Skin epidermis (tissue), 12 donors: ENCODE results near the gene TENM3.
A peak's percentile ranks its signal among the peaks of the same experiment; 100 is the strongest.

Source experiments
- H3K27ac ChIP-seq, 21 experiments: fragments of 200-600 bp; sonication (generic) in 11 of 21; one replicate each; pipeline ENCODE4 v1.5.0; 2020; ENCODE audit warnings: mild to moderate bottlenecking in 3 of 21, inconsistent platforms in 2 of 21, moderate library complexity in 2 of 21
- H3K4me3 ChIP-seq, 7 experiments: fragments of 200-600 bp; sonication (generic) in 2 of 7; one replicate each; pipeline ENCODE4 v1.5.0; 2020; ENCODE audit warnings: inconsistent platforms in 2 of 7, mild to moderate bottlenecking in 2 of 7, moderate library complexity in 1 of 7

Gene TENM3

DNA sequence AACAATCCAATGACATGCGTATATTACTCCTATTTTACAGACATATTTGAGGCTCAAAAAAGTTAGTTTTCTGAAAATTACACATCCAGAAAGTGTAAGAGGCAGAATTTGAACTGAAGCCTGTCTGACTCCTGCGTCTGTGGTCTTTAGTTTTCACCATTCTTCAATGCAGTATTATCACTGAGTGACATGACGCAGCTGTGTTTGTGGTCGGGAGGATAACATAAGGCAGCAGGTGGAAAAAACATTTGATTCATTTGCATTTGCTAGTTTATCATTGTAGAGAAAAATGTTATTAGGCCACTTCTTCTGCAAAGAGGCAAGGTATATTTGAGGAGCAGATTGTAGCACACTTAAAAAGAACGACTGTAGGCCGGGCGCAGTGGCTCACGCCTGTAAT is 186.7 kb downstream of the TENM3 start:
- no peak overlapping the region for H3K4me3 ChIP-seq
- no peak overlapping the region for H3K27ac ChIP-seq

DNA sequence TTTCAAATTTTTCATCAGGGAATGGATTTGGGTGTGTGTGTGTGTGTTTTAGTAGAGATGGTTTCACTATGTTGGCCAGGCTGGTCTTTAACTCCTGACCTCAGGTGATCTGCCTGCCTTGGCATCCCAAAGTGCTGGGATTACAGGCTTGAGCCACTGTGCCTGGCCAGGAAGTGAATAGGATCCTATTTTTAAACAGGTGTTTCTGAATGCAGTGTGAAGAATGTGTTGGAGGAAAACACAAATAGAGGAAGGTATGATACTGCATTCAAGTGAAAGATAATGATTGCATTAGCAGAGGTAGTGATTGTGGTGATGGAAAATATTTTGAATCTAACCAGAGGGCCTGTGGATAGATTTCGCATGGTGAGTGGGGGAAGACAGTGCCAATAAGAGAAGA is 189.6 kb downstream of the TENM3 start:
- H3K4me3 ChIP-seq, result no peak overlapping the region

DNA sequence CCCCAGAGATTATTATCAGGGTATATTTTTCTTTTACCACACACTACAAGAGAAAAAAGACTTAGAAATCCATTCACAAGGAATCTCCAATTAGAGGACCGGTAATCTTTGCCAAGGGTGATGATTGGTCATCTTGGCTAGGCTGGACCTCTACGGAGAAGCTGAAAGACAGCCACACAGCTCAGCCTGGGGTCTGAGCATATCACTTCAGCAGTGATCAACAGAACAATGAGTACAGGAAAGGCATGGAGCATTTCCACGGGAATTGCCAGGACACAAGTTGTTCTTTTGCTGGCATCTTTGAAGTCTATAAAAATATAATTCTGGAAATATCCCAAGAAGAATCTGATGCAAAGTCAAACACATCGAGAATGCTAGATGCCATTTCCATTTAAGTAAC is 191.5 kb downstream of the TENM3 start:
- Histone ChIP-seq H3K4me3 (no peak overlapping the region), H3K27ac (no peak overlapping the region)

More for the DNA sequence above, 189.6 kb downstream of the TENM3 start:
- no peak overlapping the region for H3K27ac ChIP-seq

DNA sequence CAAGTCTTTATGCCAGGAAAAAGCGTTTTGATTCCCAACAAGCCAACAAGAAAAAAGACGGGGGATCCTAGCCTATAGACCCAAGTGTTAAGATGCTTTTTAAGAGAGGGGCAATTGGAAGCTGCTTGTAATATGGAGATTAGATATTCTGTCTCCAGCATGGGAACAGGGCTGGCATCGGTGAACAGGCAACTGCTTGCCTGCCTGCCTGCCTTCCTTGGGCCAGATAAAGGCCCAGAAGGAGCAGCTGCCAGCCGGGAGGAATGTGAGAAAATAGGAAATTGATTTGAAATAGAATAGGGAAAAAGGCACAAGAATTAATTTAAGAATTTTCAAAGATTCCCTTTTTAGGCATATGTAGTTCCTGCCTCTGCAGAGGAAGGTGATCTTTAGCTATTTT is 192.2 kb downstream of the TENM3 start:
- H3K27ac ChIP-seq, result no peak overlapping the region
- H3K4me3 ChIP-seq, result no peak overlapping the region

DNA sequence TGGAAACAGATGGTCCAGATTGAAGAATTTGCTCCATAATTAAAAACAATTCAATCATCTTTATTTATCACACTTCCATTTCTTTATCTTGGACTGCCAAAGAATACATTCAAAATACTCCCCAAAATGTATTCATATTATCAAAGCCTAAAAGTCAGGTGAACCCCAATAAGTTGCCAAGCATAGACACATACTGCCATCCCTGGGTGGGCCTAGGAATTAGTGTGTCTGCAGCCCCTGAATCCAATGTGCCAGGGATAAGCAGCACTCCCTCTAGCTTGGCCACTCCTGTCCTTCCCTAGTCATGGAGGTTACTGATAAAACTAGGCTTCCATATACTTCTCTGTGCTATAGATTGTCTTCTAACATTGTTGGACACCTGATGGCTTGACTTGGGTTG is 199.9 kb downstream of the TENM3 start:
- Histone ChIP-seq H3K27ac (no peak overlapping the region), H3K4me3 (no peak overlapping the region)

DNA sequence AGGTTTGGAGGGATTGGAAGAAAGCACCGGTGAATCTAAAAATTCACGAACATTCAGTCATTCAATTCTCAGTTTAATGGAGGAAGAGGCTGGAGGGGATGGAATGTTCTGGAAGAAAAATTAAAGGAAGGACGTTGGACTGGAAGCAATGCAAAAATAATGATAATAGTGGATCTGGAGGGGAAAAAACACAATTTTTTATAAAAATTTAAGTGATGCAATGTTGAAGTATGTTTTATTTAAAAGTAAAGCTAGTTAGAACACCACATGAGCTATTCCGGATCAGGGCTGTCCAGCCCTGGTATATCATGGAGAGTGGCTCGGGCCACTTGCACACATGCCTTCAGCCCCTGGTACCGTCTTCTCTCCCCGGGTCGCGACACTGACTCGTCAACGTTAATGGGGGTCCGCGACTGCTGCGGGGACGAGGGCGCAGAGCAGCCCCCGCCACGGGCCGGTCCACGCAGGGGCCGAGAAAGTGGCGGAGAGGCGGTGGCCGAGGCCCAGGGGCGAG is 204.6 kb downstream of the TENM3 start:
- H3K4me3 ChIP-seq, result peak overlapping the region; percentile 38 to 60 (median 46)
- peak overlapping the region in 4 of 21 experiments; percentile 35 to 50 (median 48) for H3K27ac ChIP-seq

DNA sequence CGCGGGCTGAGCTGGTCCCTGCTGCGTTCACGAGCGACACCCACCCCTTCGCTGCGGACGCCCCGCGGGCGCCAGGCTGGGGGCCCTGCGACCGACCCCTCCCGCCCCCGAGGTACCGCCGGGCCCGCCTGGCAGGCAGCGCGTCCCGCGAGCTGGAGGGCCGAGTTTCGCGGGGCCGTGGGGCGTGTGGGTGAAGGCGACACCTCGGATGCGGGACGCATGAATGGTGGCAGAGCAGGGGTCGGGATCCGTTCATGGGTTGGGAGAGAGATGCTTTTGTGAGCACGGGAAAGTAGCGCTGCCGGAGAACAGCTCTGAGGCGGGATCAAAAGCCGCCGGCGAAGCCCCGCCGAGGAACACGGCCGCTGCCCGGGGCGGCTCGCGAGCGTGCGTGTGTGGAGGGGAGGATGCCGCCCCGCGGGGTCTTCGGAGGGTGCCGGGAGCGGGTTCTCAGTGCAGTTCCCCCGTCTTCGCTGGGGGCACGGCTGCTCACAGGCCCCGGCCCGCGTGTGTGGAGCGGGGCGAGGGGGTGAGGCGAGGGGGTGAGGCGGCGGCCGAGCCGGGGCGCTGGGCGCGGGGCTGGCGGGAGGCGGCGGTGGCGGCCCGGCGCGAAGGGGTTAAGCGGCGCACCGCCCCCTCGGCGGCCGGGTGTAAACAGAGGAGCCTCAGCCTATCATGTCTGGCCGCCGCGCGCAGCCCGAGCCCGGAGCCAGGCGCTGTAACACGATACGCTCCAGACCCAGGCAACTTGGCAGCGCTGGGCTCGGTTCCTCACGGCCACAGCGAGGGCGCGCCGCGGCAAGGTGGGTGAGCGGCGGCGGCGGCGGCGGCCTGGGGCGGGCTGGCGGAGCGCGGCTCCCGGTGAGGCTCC is 205.3 kb downstream of the TENM3 start:
- Histone ChIP-seq H3K27ac (peak overlapping the region in 6 of 21 experiments; percentile 7 to 50 (median 41)), H3K4me3 (peak overlapping the region; percentile 38 to 60 (median 46))

DNA sequence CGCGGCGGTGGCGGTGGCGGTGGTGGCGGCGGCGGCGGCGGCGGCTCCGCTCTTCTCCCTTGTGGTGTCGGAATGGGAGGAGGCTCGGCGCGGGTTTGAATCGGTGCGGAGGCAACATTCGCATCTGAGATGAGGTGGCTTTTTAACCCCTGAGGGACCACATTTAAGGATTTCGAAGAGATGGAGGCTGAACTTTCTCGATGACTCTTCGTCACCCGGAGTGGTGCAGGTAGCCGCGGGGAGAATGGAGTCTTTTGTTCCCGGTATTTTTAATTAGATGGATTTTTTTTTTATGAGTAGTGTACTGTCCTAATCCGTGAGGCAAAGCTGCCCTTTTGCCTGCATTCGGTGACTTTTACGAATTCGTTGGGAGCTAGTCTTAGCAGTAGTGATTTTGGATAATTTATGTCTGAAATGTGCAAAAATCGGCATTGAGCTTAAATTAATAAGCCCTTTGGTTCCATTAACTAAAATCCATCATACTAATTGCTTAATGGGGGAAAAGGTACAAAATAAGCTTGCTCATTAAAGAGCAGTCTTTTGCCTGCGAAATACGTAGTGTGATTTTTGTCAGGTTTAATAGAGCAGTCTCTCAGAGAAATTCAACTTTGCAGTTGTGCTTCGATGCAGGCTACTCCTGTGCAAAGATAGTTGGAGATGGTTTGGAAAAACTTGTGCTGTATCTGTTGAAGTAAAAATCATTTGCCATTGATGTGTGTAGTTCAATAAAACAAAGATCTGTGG is 206.2 kb downstream of the TENM3 start:
- H3K4me3 ChIP-seq, result peak overlapping the region; percentile 38 to 60 (median 46)
- H3K27ac ChIP-seq, result no peak overlapping the region

DNA sequence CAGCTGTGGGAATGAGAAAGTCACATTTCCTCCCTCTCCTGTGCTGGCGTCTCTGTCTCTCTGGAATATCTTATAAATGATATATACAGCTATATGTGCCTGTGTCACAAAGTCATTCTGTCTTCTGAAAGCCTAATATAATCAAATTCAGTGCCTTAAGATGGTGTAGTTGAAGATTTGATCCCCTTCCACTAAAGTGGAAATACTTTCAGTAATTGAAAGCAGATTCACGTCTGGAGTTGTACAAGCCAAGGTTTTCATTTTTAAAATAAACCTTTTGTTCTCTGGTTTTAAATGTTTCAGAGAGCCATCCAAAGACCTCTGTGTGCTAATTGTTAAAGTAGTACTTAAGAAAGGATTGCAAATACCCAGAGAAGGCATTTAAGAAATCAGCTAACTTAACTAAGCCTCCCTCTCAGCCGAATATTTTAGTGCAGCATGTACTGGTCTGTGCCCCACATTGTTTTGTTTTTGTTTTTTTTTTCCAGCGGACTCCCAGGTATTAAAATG is 206.8 kb downstream of the TENM3 start:
- H3K4me3 ChIP-seq, result peak overlapping the region in 2 of 7 experiments; percentile 57 to 60
- H3K27ac ChIP-seq, result no peak overlapping the region

DNA sequence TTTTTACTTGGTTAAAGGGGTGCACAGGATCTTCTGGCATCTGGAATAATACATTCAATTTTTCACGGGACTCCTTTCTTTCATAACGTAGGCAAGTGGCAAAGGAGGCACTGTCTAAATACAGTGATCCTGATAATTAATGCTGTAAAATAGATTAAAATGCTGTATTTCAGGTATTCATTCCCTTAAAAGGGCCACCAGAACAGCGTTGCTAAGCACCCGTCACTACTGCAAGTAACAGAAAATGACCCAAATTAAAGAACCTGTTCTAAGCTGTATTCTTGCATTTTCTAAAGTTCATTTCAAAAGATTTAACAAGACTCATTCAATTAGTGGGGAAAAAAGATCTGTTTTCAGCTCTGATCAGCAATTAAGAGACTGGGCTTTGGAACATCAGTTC is 208.2 kb downstream of the TENM3 start:
- Histone ChIP-seq H3K4me3 (no peak overlapping the region), H3K27ac (no peak overlapping the region)

DNA sequence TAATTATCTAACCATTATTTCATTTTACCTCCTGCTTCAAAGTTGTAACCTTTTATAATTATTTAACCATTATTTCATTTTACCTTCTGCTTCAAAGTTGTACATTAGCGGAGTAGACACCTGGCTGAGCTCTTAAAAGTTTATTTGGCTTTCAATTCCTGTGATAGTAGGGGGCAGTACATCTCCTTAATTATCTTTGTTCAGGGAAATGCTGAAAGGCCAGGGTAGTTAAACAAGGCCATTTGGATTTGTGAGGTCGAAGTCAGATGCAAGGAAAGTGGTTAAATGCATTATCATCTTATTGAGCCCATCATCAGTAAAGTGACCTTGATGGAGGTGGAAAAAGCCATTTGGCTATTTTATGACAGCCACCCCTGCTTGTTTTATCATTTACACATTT is 210.6 kb downstream of the TENM3 start:
- Histone ChIP-seq H3K27ac (no peak overlapping the region), H3K4me3 (no peak overlapping the region)

DNA sequence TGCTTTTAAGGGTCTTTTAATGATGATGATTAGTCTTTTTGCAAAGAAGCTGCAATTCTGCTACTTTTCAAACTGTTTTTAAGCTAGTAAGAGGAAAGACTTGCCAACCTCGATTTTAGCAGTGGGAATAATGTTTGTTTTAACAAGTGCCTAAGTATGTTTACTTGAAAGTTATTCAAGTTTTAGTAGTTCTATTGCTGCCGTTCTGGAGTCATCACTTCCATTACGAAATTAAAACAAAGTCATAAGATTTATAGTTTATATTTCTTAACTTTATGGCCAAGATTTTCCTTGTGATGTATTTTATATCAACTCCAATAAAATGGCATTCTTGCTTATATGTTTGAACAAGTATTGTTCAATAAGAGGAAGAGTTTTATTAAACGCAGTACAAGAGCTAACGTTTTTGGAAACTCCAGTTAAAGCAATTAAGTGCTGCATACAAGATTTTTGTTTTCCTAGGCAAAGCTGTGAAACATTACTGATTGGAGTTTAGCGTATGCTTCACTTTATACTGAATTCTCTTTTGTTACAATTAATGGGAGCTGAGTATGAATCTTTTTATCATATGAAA is 211.3 kb downstream of the TENM3 start:
- Histone ChIP-seq H3K27ac (no peak overlapping the region), H3K4me3 (no peak overlapping the region)

DNA sequence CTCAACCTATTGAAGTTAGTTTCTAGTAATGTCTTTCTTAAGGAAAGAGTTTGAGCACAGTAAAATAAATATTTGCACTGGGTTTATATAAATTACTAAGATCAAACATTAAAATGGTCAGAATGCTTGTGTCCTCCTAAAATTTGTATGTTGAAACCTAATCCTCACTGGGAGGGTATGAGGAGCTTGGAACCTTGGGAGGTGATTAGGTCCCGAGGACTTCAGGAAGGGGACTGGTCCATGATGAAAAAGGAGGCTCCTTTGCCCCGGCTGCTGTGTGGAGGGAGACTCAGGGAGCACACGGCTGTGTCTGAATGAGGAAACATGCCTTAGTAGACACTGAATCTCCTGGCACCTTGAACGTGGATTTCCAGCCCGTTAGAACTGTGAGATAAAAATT is 221.9 kb downstream of the TENM3 start:
- H3K27ac ChIP-seq, result no peak overlapping the region

DNA sequence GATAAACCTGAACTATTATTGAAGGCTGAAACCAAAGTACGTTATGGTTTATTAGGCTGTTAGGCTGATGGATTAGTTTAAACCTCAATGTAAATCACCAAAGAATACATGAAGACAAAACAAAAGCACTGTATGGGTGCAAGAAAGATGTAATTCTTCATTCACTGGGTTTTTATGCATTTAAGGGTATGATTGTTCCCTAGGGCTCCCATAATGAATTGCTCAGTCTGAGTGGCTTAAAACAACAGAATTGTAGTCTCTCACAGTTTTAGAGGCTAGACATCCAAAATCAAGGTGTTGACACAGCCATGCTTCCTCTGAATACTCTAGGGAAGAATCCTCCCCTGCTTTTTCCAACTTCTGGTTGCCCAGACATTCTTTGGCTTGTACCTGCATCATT is 222.8 kb downstream of the TENM3 start:
- Histone ChIP-seq H3K4me3 (no peak overlapping the region), H3K27ac (no peak overlapping the region)

More for the DNA sequence above, 221.9 kb downstream of the TENM3 start:
- H3K4me3 ChIP-seq, result no peak overlapping the region

DNA sequence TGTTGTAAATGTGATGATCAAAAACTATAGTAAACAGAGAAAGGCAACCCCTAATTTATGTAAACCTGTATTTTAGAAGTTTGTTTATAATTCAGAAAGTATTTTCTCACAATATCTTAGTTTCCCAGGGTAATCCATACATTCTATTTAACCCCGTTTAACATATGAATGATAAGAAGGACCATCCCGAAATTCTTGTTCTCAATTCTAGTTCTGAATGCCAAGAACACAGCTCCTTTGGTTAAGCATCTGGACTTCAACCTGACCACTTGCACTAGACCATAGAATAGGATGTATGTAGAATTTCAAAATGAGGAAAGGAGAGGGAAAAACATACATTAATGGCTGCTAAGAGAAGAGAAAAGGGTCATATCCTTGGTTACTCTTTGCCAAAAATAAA is 227.0 kb downstream of the TENM3 start:
- Histone ChIP-seq H3K4me3 (no peak overlapping the region), H3K27ac (no peak overlapping the region)

DNA sequence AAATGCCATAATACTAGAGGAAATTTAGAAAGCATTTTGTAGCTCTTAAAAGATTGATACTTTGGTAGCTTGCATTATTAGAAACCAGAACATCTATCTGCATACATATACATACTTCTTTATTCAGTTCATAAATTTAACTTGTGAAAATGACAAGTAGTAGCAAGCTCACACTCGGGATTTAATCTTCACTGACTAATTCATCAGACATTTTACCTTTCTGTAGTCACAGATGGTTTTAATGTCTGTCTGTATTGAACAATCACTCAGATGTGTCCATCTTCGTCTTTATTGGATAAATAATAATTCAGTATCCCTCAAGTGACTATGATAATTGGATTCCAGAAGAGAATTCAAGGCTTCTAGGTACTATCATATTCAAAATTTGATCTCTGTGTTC is 232.3 kb downstream of the TENM3 start:
- Histone ChIP-seq H3K4me3 (no peak overlapping the region), H3K27ac (no peak overlapping the region)

DNA sequence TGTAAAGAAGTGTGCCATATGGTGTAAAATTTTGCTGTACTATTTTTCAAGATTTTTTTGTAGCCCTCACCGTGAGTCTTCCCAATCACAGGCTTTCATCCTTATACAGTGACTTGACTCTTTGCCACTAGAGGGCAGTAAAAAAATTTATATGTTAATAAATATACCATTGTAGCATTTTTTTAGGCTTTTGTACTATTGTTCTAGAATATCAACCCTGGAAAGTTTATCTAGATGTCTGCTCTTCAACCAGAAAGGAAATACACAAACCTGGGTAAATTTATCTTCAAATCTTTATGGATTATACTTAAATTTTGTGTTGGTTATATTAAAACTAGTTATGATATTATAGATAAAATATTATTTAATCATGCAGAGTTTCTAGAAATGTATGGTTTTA is 235.3 kb downstream of the TENM3 start:
- Histone ChIP-seq H3K27ac (no peak overlapping the region), H3K4me3 (no peak overlapping the region)

DNA sequence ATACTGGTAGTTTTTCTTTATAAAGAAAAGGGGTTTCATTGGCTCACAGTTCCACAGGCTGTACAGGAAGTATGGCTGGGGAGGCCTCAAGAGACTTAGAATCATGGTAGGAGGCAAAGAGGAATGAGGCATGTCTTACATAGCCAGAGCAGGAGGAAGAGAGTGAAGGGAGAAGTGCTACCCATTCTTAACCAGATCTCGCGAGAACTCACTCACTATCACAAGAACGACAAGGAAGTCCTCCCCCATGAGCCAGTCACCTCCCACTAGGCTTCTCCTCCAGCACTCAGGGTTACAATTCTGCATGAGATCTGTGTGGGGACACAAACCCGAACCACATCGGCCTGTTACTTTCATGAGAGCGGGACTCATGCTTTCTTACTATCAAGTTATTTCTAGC is 240.5 kb downstream of the TENM3 start:
- Histone ChIP-seq H3K4me3 (no peak overlapping the region), H3K27ac (no peak overlapping the region)

DNA sequence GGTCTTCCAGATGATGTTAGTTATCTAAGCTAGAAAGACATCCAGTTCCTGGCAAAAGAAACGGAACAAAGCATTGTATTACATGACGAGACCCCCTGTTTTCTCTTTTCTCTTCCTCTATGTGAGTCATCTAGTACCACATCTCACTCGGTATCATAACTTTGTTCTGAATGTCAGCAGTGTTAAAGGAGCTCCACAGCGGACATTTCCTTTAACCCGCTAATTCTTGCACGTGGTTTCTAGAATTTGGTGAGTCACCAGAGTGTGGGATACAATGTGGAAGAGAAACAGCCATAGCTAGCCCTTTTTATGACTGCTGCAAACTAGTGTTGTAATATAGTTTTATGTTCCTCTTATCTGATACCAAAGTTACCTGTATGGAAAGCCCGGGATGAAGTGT is 243.7 kb downstream of the TENM3 start:
- Histone ChIP-seq H3K27ac (no peak overlapping the region), H3K4me3 (no peak overlapping the region)

DNA sequence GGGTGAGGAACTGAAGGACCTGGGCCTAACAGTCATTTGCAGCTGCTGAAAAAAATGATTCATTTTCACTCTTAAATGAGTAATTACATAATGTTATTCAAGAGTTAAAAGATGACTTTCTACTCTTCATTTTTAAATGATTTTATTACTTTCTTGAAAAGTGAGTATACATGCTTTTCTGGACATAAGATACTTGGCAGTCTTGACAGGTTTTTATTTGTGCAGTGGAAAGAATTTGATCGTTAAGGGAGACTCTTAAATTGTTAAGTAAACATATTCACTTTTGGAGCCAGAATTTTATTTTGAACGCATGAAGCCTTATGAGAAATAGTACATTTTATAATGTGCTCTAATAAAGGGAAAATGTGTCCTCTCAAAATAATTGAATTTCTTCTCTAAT is 245.7 kb downstream of the TENM3 start:
- H3K4me3 ChIP-seq, result no peak overlapping the region
- no peak overlapping the region for H3K27ac ChIP-seq
